ENCODE measurements around the gene KIF13A. TPM values are rescaled to one million over a fixed set of nuclear protein-coding genes. Genes with fewer than 3 reads are reported as not detected.

KIF13A gene
- total and polyA plus RNA-seq, 10 of the 15 experiments (the other 5 are each of a cell fraction or from before 2014, with no cell fraction given), result 0.02 to 0.26 (median 0.13) TPM; not detected in 2

GRCh38 chr6:17894191-17894590 lies 93.2 kb downstream of the KIF13A start (continued):
- TF ChIP-seq HCFC1 (IDR thresholded peaks at IDR 0.05; ENCODE audit: low read length), result no peak

- no peak for ATAC-seq
- BruUV-seq (replicated peaks), result no TSS peak
- SMC1A ChIA-PET (ENCODE audit: uncharacterized antibody, unreplicated experiment), result interaction anchor here (0.7 kb wide), 1 partner anchor 390 kb away, joined by 3 read pairs; no protein-coding TSS in a partner anchor
Measured at GRCh38 chr6:17892097-17892686, 95.2 kb downstream of the KIF13A start.

More at GRCh38 chr6:17892097-17892686, 95.2 kb downstream of the KIF13A start:
- RAD21 ChIA-PET (ENCODE audit: unreplicated experiment), result no interaction called here
- Histone ChIP-seq H2AFZ (ENCODE audit: control insufficient read depth, low read depth, low read length) (no peak overlapping the region), H4K20me1 (ENCODE audit: control insufficient read depth, insufficient read depth) (no peaks in the 10 kb centered on the region), H3K9me3 (replicated peaks; ENCODE audit: control insufficient read depth, insufficient read depth, low read length) (peaks cover 7% of the 10 kb centered on the region), H3K27me3 (replicated peaks in 1 of 2; ENCODE audit: control insufficient read depth in 2 of 2, insufficient read depth in 2 of 2, low read length in 1 of 2) (no peaks in the 10 kb centered on the region), H3K9ac (ENCODE audit: control insufficient read depth, insufficient read depth, low read length) (no peak overlapping the region), H3K27ac (ENCODE audit: control insufficient read depth, insufficient read depth) (no peak overlapping the region), H3K4me3 (no peak overlapping the region), H3K4me1 (ENCODE audit: control insufficient read depth, insufficient read depth, low read length) (no peaks in the 10 kb centered on the region), H3K4me2 (ENCODE audit: control insufficient read depth, insufficient read depth) (no peak overlapping the region), H3K36me3 (ENCODE audit: control insufficient read depth in 2 of 2, insufficient read depth in 2 of 2, low read length in 1 of 2) (no peaks in the 10 kb centered on the region), H3K79me2 (ENCODE audit: control insufficient read depth, insufficient read depth, low read length) (no peaks in the 10 kb centered on the region)
- in situ Hi-C loops (cut with MboI) (no loop called here), intact Hi-C loops (cut with micrococcal nuclease; ENCODE audit: unreplicated experiment) (no loop called here)
- CTCF ChIA-PET, result no interaction called here
- no peak for FAIRE-seq
- 42% methylated on average over 3 of the region's 3 CpGs for WGBS (ENCODE audit: insufficient coverage, insufficient replicate concordance, low lambda C conversion rate, missing lambda C conversion rate)
- no peak for DNase-seq (ENCODE audit: low read depth, low spot score)
- POLR2A ChIA-PET, result no interaction called here
- TF ChIP-seq TCF7 (IDR thresholded peaks at IDR 0.05; ENCODE audit: borderline replicate concordance) (no peak), ZBTB4 (CRISPR knock-in tag; IDR thresholded peaks at IDR 0.05) (no peak), ELK1 (IDR thresholded peaks at IDR 0.05; ENCODE audit: low read depth, low read length) (no peak), STAT3 (IDR thresholded peaks at IDR 0.05; ENCODE audit: low read depth, low read length) (no peak), USF2 (IDR thresholded peaks at IDR 0.05; ENCODE audit: borderline replicate concordance, low read depth, low read length) (no peak), SKIL (IDR thresholded peaks at IDR 0.05; ENCODE audit: low read depth, poor library complexity, severe bottlenecking) (no peak), CHD1 (IDR thresholded peaks at IDR 0.05; ENCODE audit: low read depth, low read length) (no peak), RELB (IDR thresholded peaks at IDR 0.05; ENCODE audit: low read depth) (no peak), SIX5 (IDR thresholded peaks at IDR 0.05; ENCODE audit: low read depth, low read length, severe bottlenecking) (no peak), ASH2L (IDR thresholded peaks at IDR 0.05; ENCODE audit: borderline replicate concordance, low read depth) (no peak), ZNF207 (IDR thresholded peaks at IDR 0.05; ENCODE audit: borderline replicate concordance) (no peak), YY1 (IDR thresholded peaks at IDR 0.05; ENCODE audit: low read depth, low read length) (no peak)

Measured in GM12878 (cell line).